Measurements from ENCODE around the gene CPA4.
"Not testable (repeated sequence)": the region's sequence is repeated elsewhere in the genome, so short reads cannot be mapped to it uniquely, and the experiment has no call there.

The CPA4 gene

DNA sequence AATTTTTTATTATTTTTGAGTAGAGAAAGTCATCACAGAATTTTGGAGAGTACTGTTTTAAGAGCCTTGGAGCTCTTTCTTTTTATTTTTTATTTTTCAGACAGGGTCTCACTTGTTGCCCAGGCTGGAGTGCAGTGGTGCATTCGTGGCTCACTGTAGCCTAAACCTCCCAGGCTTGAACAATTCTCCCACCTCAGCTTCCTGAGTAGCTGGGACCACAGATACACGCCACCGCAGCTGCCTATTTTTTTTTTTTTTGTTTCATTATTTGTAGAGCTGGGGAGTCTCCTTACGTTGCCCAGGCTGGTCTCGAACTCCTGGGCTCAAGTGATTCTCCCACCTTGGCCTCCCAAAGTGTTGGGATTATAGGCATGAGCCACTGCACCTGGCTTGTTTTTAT lies 10.6 kb downstream of the CPA4 start:
- DNase-seq = no peak

DNA sequence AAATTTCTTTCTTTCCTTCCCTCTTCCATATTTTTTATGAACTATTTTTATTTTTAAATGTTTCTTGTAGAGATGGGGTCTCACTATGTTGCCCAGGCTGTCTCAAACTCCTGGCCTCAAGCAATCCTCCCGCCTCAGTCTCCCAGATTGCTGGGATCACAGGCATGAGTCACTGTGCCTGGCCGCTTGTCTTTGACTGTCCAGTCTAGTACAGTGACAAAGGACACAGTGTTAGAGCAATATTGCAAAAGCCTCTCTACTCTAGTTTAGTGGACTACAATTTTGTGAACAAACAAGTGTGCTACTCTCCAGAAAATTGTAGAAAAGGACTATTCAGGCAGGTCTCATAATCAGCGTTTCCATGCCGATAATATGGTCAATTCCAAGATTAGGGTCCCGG lies 11.0 kb downstream of the CPA4 start:
- no peak for DNase-seq

DNA sequence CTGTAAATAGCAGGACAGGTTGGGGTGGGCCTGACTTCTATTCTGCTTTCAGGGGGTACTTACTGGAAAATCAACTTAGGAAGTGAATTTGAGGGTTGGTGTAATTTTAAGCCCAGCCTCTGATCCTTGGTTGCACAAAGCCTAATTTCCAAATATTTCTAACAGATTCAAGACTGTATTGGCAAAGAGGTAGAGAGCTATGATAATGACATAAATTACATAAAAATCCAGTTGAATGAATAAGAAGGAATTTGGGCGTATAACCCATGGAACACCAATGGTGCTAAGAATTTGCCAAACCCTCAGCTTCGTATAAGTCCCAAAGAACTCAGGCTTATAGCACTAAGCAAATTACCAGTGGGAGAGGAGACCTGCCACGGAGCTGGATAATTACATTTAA lies 11.9 kb downstream of the CPA4 start:
- DNase-seq = no peak

DNA sequence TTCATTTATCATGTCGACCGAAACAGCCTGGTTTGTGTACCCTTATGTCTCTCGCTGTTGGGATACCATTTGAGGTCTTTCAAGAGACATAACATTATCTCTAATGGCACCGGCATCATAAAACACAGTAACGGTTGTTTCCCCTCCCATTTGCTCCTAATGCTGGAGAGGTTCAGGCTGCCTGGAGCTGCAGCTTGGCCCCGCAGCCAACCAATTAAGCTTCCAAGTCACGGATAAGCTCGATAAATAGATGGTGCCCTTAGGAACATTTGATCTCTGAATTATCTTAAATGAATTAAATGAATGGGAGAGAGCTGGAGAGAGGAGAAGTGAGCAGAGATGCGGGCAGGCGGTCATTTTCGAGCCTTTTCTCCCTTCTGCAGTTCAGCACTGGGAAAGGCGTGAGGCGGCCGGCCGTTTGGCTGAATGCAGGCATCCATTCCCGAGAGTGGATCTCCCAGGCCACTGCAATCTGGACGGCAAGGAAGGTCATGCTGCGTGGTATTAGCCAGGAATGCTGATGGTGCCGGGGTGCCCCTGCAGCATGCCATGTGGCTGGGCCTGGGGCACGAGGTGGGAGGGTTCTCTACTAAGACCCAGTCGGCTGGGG lies 12.6 kb downstream of the CPA4 start:
- DNase-seq = no peak

DNA sequence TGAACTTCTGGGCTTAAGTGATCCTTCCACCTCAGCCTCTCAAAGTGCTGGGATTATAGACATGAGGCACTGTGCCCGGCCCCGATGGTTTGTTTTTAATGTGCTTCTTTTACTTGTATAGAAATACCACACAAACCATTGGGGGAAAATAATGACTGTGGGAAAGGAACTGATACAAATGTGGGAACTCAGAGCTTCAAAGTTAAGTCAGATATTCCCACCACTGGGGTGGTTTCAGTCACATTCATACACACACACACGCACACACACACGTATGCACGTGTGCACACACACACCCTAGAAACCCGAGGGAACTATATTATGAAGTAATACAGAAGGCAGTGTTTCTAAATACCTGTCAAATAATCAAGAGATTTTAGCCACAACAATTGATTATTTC lies 17.0 kb downstream of the CPA4 start:
- DNase-seq = no peak

DNA sequence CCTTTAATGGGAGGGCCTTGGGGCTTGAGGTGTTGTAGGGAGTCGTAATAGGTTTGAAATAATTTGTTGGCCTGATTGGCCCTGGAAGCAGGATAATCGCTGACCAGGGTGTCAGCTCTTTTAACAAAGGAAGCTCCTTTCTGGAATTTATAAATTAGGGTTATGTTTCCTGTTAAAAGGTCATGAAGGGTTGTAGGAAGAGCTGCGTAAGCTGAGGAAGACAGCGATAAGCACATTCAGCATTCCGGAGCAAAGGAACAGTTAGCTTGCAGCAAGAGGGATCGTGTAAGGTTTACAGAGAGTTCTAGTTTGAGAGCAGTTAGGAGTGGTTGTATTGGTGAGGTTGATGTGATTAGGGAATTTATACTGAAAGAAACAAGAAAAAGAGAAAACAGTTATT lies 21.3 kb downstream of the CPA4 start:
- no peak for DNase-seq

DNA sequence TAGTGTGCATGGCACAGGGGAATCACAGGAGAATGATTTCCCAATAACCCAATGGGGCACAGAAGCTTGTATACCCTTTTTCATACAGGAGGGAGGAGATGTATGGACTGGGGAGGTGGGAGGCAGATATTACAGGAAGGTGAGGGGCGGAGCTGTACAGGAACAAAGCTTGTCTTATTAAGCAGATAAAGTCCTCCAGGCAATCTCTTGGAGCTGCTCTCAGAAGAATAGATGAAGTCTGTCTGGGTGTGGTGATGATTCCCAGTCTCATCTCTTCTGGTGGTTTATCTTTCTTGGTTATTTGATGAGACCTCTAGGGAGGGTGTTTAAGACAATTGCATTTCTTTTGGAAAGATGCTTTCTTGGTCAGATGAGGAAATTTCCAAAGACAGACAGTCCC lies 26.6 kb downstream of the CPA4 start:
- no peak for DNase-seq

DNA sequence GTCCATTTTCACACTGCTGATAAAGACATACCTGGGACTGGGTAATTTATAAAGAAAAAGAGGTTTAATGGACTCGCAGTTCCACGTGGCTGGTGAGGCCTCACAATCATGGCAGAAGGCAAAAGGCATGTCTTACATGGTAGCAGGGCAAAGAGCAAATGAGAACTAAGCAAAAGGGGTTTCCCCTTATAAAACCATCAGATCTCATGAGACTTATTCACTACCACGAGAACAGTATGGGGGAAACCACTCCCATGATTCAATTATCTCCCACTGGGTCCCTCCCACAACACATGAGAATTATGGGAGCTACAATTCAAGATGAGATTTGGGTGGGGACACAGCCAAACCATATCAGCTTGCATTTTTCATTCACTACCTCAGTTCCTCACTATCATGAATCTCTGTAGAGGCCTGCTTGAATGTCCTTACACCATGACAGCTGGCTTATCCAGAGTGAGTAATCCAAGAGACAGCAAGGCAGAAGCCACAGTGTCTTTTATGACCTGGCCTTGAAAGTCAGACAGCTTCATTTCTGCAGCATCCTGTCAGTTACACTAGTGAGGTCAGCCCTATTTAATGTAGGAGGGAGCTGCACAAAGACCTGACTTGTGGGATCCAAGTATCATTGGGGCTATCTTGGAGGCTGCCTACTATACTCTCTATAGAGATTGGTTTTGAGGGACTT lies 28.7 kb downstream of the CPA4 start:
- DNase-seq = not testable (repeated sequence)

DNA sequence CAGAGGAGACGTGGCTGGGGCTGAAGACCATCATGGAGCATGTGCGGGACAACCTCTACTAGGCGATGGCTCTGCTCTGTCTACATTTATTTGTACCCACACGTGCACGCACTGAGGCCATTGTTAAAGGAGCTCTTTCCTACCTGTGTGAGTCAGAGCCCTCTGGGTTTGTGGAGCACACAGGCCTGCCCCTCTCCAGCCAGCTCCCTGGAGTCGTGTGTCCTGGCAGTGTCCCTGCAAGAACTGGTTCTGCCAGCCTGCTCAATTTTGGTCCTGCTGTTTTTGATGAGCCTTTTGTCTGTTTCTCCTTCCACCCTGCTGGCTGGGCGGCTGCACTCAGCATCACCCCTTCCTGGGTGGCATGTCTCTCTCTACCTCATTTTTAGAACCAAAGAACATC lies 29.7 kb downstream of the CPA4 start:
- DNase-seq = no peak

DNA sequence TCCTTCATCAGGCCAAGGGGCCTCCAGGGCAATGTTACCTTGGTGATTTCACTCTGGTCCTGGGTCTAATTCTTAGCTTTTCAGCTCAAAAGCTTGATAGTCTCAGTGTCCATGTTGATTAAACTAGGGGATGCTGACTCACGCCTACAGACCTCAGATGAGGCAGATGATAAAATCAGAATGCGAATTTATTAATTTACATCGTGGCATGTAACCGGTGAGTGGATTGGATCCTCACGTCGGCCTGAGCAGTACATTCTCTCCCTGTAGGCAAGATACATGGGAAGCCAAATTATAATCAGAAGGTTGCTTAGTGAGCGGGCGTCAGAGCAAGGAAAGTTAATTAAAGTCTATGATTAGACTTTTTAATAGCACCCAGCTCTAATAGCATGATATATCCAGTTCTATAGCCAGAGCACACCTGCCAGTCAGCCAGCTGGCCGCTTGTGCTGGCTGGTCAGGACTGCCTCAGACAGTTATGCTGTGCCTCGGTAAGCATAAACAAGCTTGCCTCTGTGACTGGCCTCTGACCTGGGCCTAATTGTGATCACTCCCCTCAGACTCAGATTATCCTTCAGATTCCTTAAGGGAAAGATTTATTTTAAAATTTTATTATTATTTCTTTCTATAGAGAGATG lies 31.5 kb downstream of the CPA4 start:
- DNase-seq = no peak

DNA sequence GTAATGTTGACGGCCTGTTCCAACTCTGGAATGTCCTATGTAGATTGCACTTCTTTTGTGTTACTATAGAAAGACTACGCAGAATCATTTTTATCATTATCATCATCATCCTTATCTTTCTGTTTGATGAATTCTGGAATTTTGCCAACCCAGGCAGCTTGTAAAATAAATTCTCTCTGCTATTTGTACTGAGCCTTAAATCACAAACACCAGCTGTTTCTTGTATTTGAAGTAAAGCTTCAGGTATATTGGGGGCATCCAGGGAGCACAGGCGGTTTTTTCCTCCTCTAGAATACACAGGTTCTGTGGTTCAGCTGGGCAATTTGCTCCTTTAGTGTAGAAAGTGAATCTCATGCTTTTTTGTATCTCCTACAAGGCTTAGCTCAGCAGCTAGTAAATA lies 36.7 kb downstream of the CPA4 start:
- no peak for DNase-seq

DNA sequence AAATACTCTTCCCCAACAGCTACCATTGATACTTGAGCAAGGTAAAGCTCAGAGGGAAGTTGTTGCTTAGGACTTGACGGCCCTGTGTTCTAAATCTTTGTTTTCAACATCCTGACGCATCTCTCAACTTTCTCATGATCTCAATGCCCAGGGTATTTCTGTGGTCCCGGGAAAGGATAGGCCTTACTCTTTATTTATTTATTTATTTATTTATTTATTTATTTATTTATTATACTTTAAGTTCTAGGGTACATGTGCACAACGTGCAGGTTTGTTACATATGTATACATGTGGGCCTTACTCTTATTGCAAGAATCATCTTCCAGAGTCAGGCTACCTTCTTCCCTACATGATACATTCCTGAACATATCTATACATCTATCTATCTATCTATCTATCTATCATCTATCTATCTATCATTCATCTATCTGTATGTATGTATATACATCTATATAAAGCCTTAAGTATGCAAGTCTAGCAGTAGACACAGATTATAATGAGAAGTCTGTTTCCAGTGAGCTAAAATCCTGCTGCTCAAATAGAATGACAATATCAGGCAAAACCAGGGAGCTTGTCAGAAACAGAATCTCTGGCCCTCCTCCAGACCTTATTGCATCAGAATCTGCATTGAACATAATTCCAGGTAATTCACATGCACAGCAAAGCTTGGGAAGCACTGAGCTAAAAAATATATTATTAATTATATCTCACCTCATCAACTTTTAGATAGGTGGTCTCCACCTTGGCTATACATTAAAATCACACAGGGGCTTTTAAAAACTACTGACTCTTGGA lies 39.5 kb downstream of the CPA4 start:
- no peak for DNase-seq

DNA sequence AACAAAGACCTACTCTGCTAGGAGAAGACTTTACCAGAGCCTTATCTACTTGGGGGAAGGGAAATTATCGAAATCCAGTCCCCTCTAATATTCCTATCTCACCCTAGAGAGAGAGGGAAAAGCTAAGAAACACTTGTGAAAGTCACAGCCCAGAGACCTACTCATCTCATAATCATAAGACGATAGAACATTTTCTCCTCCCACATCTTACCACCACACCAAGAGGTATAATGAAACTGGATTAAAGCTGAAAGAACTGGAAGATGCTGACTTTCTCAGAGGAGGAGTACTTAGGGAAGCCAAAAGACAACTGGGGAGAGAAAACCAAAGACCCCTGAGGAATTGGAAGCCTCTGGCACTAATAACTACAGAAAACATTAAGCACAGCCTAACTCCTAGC lies 40.9 kb downstream of the CPA4 start:
- no peak for DNase-seq

DNA sequence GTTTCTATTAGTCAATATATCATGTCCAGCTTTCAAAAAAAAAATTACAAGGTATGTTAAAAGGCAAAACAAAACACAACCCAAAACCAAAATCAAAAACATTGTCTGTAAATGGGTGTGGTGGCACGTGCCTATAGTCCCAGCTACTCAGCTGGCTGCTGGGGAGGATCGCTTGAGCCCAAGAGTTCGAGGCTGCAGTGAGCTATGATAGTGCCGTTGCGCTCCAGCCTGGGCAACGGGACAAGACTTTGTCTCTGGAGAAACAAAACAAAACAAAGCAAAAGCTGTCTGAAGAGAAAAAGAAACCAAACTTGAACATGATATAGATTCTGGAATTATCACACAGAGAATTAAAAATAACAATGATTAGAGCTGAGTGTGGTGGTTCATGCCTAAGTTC lies 41.3 kb downstream of the CPA4 start:
- DNase-seq = no peak

DNA sequence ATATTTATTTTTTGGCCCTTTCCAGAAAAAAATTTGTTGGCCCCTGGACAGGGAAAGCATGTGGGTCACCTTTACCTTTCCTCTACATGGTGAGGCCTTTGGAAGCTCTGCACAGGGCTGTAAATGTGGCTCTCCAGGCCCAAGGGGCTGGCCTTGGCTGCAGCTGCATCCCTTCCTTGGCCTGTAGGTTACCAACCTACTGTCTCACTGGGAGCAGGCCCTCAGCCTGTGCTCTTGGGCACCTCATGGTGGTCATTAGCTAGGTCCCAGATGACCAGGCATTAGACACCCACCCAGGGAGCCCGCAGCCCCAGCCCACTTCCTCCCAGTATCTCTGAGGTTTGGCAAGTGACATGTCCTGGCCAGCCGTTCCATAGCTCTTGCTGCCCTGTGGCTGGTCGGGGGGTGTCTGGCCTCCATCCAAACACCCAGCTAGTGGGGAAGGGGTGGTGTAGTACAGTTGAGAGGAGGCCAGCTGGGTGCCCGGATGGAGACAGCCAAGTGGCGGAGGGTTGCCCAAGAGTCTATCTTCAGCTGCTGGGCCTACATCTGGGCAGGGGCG lies 44.5 kb downstream of the CPA4 start:
- no peak for DNase-seq

DNA sequence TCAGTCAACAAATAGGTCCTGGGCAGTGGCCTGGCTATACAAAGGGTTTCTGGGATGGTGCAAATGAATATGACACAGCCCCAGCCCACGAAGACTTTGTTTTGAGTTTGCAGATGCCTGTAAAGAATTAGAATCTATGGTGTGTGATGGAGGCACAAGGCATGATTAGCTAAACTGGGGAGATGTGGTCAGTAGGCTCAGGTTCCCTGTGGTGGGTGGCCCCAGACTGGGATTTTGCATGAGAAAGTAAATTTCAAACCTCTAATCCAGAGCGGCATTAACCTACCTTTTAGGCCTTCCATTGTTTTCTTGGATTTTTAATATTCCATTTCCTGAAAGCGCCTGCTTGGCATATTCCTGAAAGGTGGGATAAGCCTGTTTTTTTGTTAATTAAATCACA lies 45.3 kb downstream of the CPA4 start:
- no peak for DNase-seq

DNA sequence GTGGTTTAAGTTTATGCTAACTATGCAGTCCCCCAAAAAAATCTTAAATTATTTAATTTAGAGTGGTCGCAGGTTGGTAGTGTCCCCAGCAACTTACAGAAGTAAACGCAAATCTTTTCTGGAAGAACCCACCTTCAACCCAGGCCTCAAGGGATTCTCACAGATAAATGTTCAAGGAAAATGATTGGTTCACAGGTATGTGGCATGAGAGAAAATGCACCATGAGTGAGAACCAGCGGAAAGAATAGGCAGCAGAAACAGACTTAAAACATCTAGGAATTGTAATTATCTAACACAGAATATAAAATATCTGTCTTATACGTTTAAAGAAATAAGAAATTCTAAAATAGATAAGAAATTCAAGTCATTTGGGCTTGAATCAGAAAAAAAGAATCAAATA lies 48.9 kb downstream of the CPA4 start:
- no peak for DNase-seq

DNA sequence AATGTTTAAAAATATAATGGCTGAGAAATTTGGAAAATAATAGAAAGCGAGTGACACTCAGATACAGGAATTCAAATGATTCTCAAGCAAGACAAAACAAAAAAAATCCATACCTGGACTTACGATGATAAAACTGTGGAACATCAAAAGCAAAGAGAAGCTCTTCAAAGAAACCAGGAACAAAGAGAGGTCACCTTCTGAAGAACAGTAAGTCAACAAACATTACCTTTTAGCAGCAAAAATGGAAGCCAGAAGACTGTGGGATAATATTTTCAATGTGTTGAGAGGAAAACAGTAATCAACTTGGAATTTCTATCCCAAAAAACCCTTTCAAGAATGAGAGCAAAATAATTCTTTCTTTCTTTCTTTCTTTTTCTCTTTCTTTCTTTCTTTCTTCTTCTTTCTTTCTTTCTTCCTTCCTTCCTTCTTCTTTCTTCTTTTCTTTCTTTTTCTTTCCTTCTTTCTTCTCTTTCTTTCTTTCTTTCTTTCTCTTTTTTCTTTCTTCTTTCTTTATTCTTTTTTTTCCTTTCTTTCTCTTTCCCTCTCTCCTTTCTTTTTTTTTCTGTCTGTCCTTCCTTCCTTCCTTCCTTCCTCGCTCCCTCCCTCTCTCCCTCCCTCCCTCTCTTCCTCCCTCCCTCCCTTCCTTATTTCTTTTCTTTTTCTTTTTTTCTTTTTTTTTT lies 49.9 kb downstream of the CPA4 start:
- no peak for DNase-seq

DNA sequence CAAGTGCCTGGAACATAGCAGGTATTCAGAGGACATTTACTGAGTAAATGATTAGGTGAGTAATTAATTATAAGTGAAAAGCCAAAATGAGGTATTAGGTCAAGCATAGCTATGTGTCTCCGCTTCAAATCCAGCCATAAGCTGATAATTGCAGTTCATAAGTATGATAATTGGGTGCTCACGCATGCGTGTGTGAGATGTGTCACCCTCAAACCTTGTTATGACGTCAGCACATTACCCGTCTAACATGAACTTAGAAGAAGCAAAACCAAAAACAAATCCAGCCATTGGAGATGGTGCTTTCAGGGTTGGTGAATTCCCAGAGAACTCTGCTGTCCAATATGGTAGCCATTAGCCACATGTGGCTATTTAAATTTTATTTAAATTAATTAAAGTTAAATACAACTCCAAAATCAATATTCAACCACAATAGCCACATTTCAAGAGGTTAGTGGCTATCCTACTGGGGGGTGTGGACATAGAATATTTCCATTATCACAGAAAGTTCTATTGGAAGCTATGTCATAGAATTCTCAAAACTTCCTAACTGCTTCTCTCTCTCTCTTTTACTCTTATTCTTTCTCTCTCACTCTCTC lies 51.4 kb downstream of the CPA4 start, which contains the start of gene CPA5:
Gene CPA5, plus strand, starts transcription at position 546 of the 596 bp plus-strand sequence. CDS start 1,670 bp downstream, outside the sequence.
- DNase-seq = no peak

DNA sequence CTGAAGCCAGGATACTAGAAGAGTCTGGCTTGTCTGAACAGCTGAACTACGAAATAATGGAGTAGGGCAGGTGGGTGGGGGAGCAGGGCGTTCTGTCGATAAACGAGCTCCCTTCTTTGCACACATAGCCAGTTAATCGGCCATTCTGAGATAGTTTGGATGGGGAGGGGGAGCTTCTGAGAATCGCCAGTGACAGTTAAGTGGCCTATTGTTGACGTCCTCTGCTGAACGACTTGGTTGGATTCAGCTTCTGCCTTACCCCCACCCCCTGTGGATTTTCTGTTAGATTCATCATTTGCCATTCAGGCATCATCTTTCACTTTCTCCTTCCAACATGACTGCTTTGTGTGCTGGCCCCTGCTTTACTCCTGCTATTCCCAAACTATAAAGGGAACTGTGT lies 52.2 kb downstream of the CPA4 start:
- DNase-seq = no peak

DNA sequence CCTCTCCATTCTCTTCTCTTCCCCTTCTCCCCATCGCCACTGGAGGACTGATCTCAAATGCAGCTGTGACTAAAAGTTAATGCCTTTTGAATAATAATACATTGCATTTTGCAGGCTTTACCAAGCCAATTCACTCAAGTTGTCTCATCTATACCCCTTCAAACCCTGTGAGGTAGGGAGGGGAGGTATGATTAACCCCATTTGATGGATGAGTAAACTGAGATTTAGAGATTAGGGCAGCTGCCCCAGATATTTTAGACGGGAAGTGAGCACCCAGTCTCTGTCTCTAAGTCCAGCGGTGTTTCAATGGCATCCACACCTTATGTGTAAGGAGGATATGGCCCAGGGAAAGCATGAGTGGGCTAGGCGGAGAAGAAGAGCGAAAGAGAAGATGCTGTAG lies 52.8 kb downstream of the CPA4 start:
- no peak for DNase-seq

DNA sequence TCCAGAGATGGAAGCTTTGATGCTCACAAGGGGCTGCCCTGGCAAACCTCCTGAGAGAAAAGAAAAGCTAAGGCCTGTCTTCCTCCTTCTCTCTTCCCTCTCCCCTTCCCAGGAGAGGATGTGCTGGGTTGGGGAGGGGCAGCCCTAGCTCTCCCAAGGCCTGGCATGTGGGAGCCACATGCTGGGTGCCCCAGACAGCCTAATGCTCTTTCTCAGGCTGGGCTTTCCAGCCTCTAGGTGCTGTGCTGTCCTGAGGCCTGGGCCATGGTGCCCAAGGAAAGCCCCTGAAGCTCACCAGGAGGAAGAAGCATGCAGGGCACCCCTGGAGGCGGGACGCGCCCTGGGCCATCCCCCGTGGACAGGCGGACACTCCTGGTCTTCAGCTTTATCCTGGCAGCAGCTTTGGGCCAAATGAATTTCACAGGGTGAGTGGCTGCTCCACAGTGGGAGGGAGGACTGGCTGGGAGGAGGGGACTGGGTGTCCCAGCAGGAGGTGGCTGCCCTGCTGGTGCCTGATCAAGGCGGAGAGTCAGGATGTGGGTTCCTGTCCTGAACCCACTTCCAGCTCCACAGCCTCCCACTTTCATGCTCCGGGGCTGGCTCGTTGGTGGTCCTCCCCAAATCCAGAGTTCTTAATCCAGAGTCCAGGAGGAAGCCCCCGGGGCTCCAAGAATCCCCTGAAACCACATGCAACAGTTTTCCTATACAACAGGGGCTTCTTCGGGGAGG lies 53.4 kb downstream of the CPA4 start:
- DNase-seq = no peak

All from hematopoietic multipotent progenitor cell treated with erythropoietin and hydrocortisone succinate and interleukin-3 and kit ligand, for 8 days (in vitro differentiated cells).